Right kidney (tissue), 1 donor: ENCODE results near the gene PKNOX2.
"Not testable (repeated sequence)": the region's sequence is repeated elsewhere in the genome, so short reads cannot be mapped to it uniquely, and the experiment has no call there.

Experiments used
- DNase-seq: peaks from one replicate; pipeline ENCODE4 v3.0.0-alpha.2; 2016

Gene PKNOX2

GRCh38 chr11:125202977-125203376 is 38.4 kb downstream of the PKNOX2 start:
- DNase-seq = no peak

- no peak for DNase-seq
These were observed 43.4 kb downstream of the PKNOX2 start for GRCh38 chr11:125207866-125208425.

GRCh38 chr11:125210066-125210465 is 45.5 kb downstream of the PKNOX2 start:
- no peak for DNase-seq

DNA sequence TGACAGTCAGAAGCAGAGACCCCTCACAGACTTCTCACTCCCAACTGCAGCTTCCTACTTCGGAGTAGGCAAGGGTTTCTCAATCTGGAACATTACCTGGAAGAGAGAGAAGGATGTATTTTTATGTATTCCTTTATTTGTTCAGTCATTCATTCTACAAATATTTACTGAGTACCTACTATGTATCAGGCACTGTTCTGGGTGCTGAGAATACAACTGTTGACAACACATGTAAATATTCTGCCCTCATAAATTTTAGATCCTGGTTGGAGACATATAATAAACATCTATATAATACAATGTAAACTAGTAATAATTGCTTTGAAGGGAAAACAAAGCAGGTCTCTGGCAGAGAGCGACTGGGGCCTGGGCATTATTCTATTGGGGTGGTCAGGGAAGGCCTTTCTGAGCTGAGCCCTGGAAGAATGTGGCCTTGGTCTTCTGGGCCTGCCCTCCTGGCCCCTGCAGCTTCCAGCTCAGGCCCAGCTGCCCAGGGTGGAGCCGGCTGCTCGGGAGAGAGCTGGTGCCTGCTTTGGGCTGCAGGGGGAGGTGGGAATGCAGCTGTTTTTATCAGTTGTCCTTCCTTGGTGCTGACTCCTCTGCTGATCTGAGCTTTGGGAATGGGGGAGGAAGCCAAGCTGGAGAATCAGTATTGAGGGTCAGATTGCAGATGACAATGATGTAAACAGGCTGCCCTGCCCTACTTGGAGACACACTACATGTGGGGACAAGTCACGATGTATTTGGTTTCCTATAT is 46.8 kb downstream of the PKNOX2 start:
- DNase-seq = no peak

DNA sequence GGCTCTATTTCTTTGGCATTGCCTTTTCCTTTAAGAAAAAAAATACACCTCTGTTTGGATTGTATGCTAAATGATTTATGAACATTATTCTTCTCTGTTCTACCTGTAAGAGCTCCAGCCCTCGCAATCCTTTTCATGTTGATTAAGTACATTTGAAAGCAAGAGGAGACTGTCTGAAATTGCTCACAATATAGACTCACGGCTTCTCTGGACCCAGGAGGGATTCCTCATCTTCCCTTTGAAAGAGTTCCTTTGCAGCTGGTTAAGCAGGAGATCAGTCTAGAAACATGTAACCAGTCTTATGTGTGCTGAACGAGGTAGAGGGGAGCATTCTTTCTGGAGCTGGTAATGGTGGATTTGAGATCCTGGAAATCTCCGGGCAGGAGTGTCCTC is 47.4 kb downstream of the PKNOX2 start:
- no peak for DNase-seq

DNA sequence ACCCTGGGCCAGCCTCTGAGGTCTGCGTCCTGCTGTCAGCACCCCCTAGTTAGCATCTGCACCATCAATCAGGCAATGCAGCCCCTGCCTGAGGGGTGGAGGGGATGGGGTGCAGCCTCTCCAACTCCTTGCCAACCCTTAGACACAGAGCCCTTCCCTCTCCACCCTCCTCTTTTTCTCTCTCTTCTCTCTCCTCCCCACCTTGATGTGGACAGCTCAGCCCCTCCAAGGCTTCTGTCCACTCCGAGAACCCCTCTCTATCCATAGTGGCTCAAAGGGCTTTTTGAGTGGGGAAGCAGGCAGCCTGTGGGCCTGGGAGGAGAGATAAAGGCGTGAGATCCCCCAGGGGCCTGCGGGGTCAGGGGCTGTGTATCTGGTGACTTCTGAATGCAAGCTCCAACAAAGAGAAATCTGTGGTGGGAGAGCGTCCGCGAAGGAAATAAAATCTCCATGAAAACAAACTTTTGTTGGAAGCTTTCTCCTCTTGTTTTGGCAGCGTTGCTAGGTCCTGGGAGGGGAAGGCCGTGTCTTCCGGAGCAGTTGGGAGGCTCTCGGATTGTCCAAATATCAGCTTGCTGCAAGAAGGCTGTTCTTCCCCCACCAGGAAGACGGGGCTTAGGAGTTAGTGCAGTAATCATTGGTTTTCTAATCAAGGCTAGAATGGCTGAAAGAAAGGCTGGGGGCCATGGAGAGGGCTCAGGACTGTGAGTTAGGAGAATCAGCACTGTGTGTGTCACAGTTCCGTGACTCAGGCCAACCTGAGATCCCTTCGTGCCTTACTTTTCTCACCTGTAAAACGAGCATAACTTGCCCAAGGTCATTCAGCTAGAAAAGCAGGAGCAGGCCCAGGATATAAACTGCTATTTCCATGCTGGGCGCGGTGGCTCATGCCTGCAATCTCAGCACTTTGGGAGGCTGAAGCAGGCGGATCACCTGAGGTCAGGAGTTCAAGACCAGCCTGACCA is 50.3 kb downstream of the PKNOX2 start:
- peak; percentile 65 for DNase-seq

DNA sequence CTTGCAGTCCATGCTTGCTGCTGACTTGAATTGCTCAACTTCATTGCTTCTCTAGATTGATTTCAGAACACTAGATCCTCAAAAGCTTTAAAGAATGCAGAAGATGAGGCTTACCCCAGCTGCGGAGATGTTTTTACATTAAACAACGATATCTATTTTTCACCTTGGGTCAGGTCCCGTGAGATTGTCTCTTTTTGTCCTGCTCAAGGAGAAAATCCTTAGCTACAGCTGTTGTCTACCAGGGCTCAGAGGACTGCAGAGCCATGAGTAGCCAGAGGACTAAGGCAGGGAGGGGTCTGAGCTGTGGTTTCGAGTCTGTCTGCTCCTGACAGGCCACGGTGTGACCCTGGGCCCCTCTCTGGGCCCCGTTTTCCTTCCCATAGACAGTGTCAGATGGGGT is 51.4 kb downstream of the PKNOX2 start:
- DNase-seq = no peak

- DNase-seq = no peak
These were observed 53.8 kb downstream of the PKNOX2 start for GRCh38 chr11:125218336-125218735.

DNA sequence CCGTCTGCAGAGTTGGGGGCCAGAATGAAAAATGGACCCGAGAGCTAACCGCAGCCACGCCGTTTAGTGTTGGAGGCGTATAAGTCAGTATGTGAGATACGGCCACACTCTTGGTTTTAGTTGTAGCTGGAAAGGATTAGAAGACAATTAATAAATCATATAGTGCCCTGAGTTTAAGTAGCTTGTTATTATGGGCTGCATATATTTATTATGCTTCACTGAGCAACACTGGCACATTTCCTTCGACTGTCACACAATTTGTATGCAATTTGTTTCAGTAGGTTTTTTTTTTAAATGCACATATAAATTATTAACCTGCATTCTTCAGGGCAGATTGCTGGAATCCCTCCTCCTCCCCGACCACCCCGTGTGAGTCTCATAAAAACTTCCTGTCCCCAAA is 56.9 kb downstream of the PKNOX2 start:
- DNase-seq = peak; percentile 44

GRCh38 chr11:125222494-125222893 is 57.9 kb downstream of the PKNOX2 start:
- no peak for DNase-seq

DNA sequence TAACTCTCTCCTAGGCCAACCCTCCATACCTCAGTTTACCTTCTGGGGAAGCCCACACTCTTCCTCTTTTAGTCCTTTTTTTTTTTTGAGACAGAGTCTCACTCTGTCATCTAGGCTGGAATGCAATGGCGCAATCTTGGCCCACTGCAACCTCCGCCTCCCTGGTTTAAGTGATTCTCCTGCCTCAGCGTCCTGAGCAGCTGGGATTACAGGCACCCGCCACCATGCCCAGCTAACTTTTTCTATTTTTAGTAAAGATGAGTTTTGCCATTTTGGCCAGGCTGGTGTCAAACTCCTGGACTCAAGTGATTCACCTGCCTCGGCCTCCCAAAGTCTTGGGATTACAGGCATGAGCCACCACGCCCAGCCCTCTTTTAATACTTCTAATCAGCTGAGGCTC is 58.6 kb downstream of the PKNOX2 start:
- not testable (repeated sequence) for DNase-seq

DNA sequence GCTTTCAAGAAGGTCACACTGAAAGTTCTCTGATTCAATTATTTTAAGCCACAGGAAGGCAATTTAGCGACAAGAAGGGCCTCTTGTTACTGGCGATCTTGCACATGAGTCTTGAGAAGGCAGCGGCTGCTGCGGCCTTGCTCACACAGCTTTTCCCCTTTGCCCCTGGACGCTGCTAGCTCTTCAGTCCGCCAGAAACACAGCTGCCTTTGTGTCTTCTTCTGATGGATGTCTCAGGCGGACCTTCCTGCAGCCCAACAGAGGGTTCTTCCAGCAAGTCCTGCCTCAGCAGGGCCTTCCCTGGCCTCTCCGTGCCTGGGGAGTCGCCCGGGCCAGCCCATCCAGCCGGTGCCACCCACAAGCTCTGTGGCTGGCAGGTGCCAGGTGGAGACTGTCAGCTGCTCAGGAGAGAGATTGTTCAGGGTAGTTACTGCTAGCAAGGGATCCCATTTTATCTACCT is 59.4 kb downstream of the PKNOX2 start:
- no peak for DNase-seq

- DNase-seq = no peak
These were observed 60.0 kb downstream of the PKNOX2 start for GRCh38 chr11:125224391-125225021.

GRCh38 chr11:125225401-125225800 is 60.9 kb downstream of the PKNOX2 start:
- no peak for DNase-seq

DNA sequence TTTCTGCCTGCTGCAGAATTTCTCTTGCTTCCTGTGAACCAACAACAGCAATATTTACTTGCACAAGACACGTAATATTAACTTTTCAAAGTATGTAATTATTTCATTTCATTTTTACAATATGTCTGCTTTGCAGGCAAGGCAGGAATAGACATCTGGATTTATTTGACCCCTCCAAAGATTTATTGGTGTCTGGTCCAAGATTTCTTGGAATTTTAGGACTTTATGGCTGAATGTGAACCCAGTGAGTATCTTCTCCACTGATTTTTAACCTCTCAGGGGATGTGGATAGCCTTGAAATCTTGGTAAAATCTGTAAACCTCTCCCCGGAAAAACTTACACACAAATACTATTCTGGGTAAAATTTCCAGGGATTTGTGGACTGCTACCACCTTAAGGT is 61.5 kb downstream of the PKNOX2 start:
- DNase-seq = no peak

GRCh38 chr11:125226706-125227105 is 62.2 kb downstream of the PKNOX2 start:
- no peak for DNase-seq

- no peak for DNase-seq
These were observed 62.6 kb downstream of the PKNOX2 start for GRCh38 chr11:125227151-125227550.

GRCh38 chr11:125228445-125228844 is 63.9 kb downstream of the PKNOX2 start:
- no peak for DNase-seq

- DNase-seq = peak; percentile 49
These were observed 64.4 kb downstream of the PKNOX2 start for GRCh38 chr11:125228993-125229392.

DNA sequence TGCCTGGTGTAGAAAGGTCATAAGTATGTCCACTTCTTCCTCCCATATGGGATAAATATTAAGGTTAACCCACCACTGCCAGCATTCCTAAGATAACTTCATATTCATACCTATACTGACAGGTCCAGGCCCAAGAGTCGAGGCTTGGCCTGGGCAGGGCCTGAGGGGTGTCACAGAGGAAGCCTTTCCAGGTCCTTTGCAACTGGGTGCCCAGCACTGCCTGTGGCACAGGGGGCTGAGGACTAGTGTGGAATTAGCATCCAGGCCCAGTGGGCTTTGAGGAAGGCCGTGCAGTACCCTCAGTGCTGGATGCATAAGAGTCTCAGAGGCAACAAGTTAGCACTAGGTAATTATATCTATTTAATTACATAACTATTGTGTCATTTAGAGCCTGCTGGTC is 65.4 kb downstream of the PKNOX2 start:
- no peak for DNase-seq

DNA sequence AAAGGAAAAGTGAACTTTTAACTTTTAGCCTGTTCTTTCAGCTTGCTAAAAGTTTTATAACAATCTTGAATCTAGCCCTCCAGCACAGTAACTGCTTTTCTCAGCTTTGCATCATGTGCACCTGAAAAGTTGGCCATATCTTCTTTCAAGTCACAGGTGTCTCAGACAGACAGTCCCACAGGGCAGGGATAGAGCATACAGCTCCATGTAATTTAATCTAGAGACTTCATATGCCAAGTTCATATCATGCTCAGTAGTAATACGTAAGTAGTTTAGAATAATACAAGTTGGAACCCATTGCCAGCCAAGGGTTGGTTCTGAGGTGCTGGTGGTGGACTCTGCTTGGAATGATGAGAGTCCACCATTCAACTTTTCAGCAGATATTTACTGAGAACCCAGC is 68.6 kb downstream of the PKNOX2 start:
- DNase-seq = no peak

GRCh38 chr11:125233736-125234275 is 69.3 kb downstream of the PKNOX2 start:
- DNase-seq = no peak
